HCT116 (cell line): ENCODE measurements around the gene CDC42EP2. TPM values are rescaled to one million over a fixed set of nuclear protein-coding genes. Genes with fewer than 3 reads are reported as not detected.
"Not testable (repeated sequence)": the region's sequence is repeated elsewhere in the genome, so short reads cannot be mapped to it uniquely, and the experiment has no call there.

Experiments used
- ATAC-seq: fragments of 200-7000 bp; cut with Tn5 transposase; 2 replicates; pipeline ENCODE4 v1.9.1; 2020; ENCODE audit warnings: mild to moderate bottlenecking, moderate library complexity
- BruUV-seq: library from RNA; stranded (reverse); fragments of 400-500 nt; replicated peaks from 2 replicates; lab custom pipeline; 2021; lab: Mats Ljungman, UMichigan
- CTCF ChIA-PET: fragments of 300-600 bp; sonication (Branson Sonifier 250); formaldehyde crosslinking; loops from one replicate; lab custom pipeline; 2021; ENCODE audit warnings: antibody characterized with exemption; lab: Charles Lee
- POLR2A ChIA-PET: fragments of 300-600, 350-600 bp; sonication (Branson Sonifier 250); formaldehyde crosslinking; loops from one replicate; lab custom pipeline; 2021; ENCODE audit warnings: antibody characterized with exemption; lab: Charles Lee
- RAD21 ChIA-PET, 2 experiments: fragments of 300-600 bp; sonication (Branson Sonifier 250); formaldehyde crosslinking; loops; one replicate each; lab custom pipeline; 2023; ENCODE audit warnings: low total read pairs in 2 of 2; ENCODE audit not compliant: uncharacterized antibody in 2 of 2, unreplicated experiment in 2 of 2, low non-redundant PET in 1 of 2; lab: Charles Lee
- DNase-seq: peaks from one replicate; pipeline ENCODE4 v3.0.0-alpha.2; 2010; ENCODE audit warnings: low read depth, low spot score
- H2AFZ ChIP-seq: fragments of 200-600 bp; shearing (Covaris generic), sonication (generic); 2 replicates; pipeline ENCODE4 v1.6.1; 2017; ENCODE audit warnings: low read depth, mixed run types, mixed read lengths, antibody characterized with exemption, low read length; ENCODE audit not compliant: poor library complexity, severe bottlenecking
- H3K27ac ChIP-seq: 2 replicates; pipeline ENCODE4 v1.5.1; 2012; ENCODE audit warnings: low read depth, low read length
- H3K27me3 ChIP-seq: fragments of 200-600 bp; sonication (generic); 2 replicates; pipeline ENCODE4 v1.6.1; 2016; ENCODE audit warnings: mixed run types, low read length, mixed read lengths; ENCODE audit not compliant: insufficient read depth
- H3K36me3 ChIP-seq, 2 experiments: fragments of 200-500 bp in 1 of 2; fragments of 200-600 bp in 1 of 2; sonication (Bioruptor generic) in 1 of 2; sonication (generic) in 1 of 2; 2 replicates each; pipeline versions ENCODE4 v1.5.1 to v1.6.1; 2014 to 2016; ENCODE audit warnings: low read length in 2 of 2, inconsistent platforms in 1 of 2, mixed read lengths in 1 of 2, mixed run types in 1 of 2; ENCODE audit not compliant: insufficient read depth in 2 of 2, control insufficient read depth in 1 of 2
- H3K4me1 ChIP-seq, 2 experiments: fragments of 200-600 bp in 1 of 2; sonication (generic) in 1 of 2; 2 replicates each; pipeline versions ENCODE4 v1.5.1 to v1.6.1; 2012 to 2017; ENCODE audit warnings: low read length in 2 of 2, inconsistent platforms in 1 of 2, mild to moderate bottlenecking in 1 of 2, mixed read lengths in 1 of 2, mixed run types in 1 of 2, moderate library complexity in 1 of 2; ENCODE audit not compliant: insufficient read depth in 2 of 2, control insufficient read depth in 1 of 2
- H3K4me2 ChIP-seq: fragments of 200-600 bp; sonication (generic); 2 replicates; pipeline ENCODE4 v1.6.1; 2017; ENCODE audit warnings: mixed run types, low read length, mixed read lengths
- H3K4me3 ChIP-seq, 2 experiments: fragments of 200-600 bp in 1 of 2; sonication (generic) in 1 of 2; replicated peaks in 1 of 2; 2 replicates each; pipeline ENCODE4 v1.5.1; 2011 to 2016; ENCODE audit warnings: low read length in 2 of 2, control low read depth in 1 of 2, low read depth in 1 of 2, mild to moderate bottlenecking in 1 of 2, mixed read lengths in 1 of 2, mixed run types in 1 of 2
- H3K79me2 ChIP-seq: fragments of 200-600 bp; sonication (generic); 2 replicates; pipeline ENCODE4 v1.6.1; 2017; ENCODE audit warnings: mild to moderate bottlenecking, mixed run types, low read length, moderate library complexity, mixed read lengths; ENCODE audit not compliant: insufficient read depth
- H3K9ac ChIP-seq: fragments of 200-600 bp; sonication (generic); 2 replicates; pipeline ENCODE4 v1.6.1; 2016; ENCODE audit warnings: low read length, mixed read lengths
- H3K9me2 ChIP-seq: fragments of 200-600 bp; sonication (generic), shearing (Covaris generic); 2 replicates; pipeline ENCODE4 v1.6.1; 2017; ENCODE audit warnings: mixed run types, mild to moderate bottlenecking, moderate library complexity; ENCODE audit not compliant: insufficient read depth
- H3K9me3 ChIP-seq, 2 experiments: fragments of 200-500 bp in 1 of 2; fragments of 200-600 bp in 1 of 2; sonication (Bioruptor generic) in 1 of 2; sonication (generic) in 1 of 2; 2 replicates each; pipeline ENCODE4 v1.6.1; 2014 to 2017; ENCODE audit warnings: low read length in 2 of 2, mixed read lengths in 2 of 2, inconsistent platforms in 1 of 2, low read depth in 1 of 2, mild to moderate bottlenecking in 1 of 2, mixed run types in 1 of 2, moderate library complexity in 1 of 2; ENCODE audit not compliant: control insufficient read depth in 1 of 2, insufficient read depth in 1 of 2
- H4K20me1 ChIP-seq: fragments of 200-600 bp; sonication (generic), shearing (Covaris generic); 2 replicates; pipeline ENCODE4 v1.6.1; 2017; ENCODE audit warnings: mixed run types, mild to moderate bottlenecking, moderate library complexity; ENCODE audit not compliant: insufficient read depth
- CBX3 ChIP-seq: IDR thresholded peaks from 2 replicates; pipeline ENCODE4 v1.6.1; 2012; ENCODE audit warnings: low read depth
- CEBPB ChIP-seq: IDR thresholded peaks from 2 replicates; pipeline ENCODE4 v1.6.1; 2012; ENCODE audit warnings: low read depth
- EGR1 ChIP-seq: IDR thresholded peaks from 2 replicates; pipeline ENCODE4 v1.6.1; 2012; ENCODE audit warnings: low read depth
- ELF1 ChIP-seq: IDR thresholded peaks from 2 replicates; pipeline ENCODE4 v1.6.1; 2012; ENCODE audit warnings: low read depth, borderline replicate concordance
- EZH2 ChIP-seq: fragments of 200-600 bp; sonication (generic); IDR thresholded peaks from 2 replicates; pipeline ENCODE4 v1.6.1; 2017; ENCODE audit warnings: antibody characterized with exemption, mixed run types
- FOSL1 ChIP-seq: IDR thresholded peaks from 2 replicates; pipeline ENCODE4 v1.6.1; 2012; ENCODE audit warnings: low read depth
- JUND ChIP-seq: IDR thresholded peaks from 2 replicates; pipeline ENCODE4 v1.6.1; 2012
- POLR2A ChIP-seq: IDR thresholded peaks from 2 replicates; pipeline ENCODE4 v1.7.0; 2011; ENCODE audit warnings: borderline replicate concordance; ENCODE audit not compliant: insufficient read depth, insufficient read length; ENCODE audit errors: extremely low read depth
- REST ChIP-seq: IDR thresholded peaks from 2 replicates; pipeline ENCODE4 v1.6.1; 2012; ENCODE audit warnings: low read depth
- SIN3A ChIP-seq: IDR thresholded peaks from 2 replicates; pipeline ENCODE4 v1.6.1; 2012; ENCODE audit warnings: low read depth
- SRF ChIP-seq: IDR thresholded peaks from 2 replicates; pipeline ENCODE4 v1.6.1; 2012; ENCODE audit warnings: low read depth
- TCF7L2 ChIP-seq: IDR thresholded peaks from 2 replicates; pipeline ENCODE4 v1.7.0; 2011; ENCODE audit warnings: borderline replicate concordance, inconsistent platforms; ENCODE audit not compliant: insufficient read depth, insufficient read length; ENCODE audit errors: extremely low read depth
- YY1 ChIP-seq: IDR thresholded peaks from 2 replicates; pipeline ENCODE4 v1.6.1; 2011; ENCODE audit warnings: low read length, low read depth, moderate library complexity, mild to moderate bottlenecking; ENCODE audit not compliant: insufficient replicate concordance; ENCODE audit errors: extremely low read depth
- ZFX ChIP-seq: fragments of 450-650 bp; IDR thresholded peaks from 2 replicates; pipeline ENCODE4 v1.6.1; 2017
- intact Hi-C: fragments of 100-400 bp; cut with micrococcal nuclease; formaldehyde crosslinking; loops from 2 replicates; pipeline ENCODE4 v1.10.0; 2022
- total RNA-seq: library from RNA; stranded (reverse); gene quantifications from one replicate; pipeline ENCODE4 v1.2.1, GENCODE V29; 2021; ENCODE audit not compliant: unreplicated experiment
- TF ChIP-seq, protein P1 (sequence below): IDR thresholded peaks from 2 replicates; pipeline ENCODE4 v1.6.1; 2012
- TF ChIP-seq, protein P2 (sequence below), 3 experiments: fragments of 200-600 bp in 1 of 3; sonication (generic) in 1 of 3; IDR thresholded peaks in 2 of 3; conservative IDR thresholded peaks in 1 of 3; 2 replicates each; pipeline ENCODE4 v1.5.1; 2012 to 2017; ENCODE audit warnings: low read depth in 2 of 3, low read length in 2 of 3, antibody characterized with exemption in 1 of 3, borderline replicate concordance in 1 of 3, control low read depth in 1 of 3, mild to moderate bottlenecking in 1 of 3, mixed read lengths in 1 of 3, mixed run types in 1 of 3, moderate library complexity in 1 of 3; ENCODE audit not compliant: insufficient read depth in 1 of 3

CDC42EP2 gene
- total RNA-seq, 1 experiment from 2014 or later: 15.4 TPM

DNA sequence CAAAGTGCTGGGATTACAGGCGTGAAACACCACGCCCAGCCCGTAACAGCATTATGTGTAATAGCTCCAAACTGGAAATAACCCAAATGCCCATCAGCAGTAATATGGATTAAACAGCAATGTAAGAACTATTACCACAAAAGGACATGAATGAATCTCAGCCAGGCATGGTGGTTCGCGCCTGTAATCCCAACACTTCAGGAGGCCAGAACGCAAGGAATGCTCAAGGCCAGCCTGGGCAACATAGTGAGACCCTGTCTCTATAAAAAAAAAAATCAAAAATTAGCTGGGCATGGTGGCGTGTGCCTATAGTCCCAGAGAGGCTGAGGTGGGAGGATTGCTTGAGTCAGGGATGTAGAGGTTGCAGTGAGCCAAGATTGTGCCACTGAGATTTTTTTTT, 15.9 kb downstream of the CDC42EP2 start:
- no peak for DNase-seq
- H3K79me2 ChIP-seq: peaks cover 19% of the 10 kb centered on the region
- CTCF ChIA-PET: interaction anchor here (0.7 to 8.5 kb wide), 11 partner anchors 8 to 208 kb away, joined by 3 to 202 read pairs (median 4); partner anchors contain the start of genes CDC42EP2, FAU and MRPL49
- no peaks in the 10 kb centered on the region for H3K36me3 ChIP-seq
- intact Hi-C loops: loop anchor here (1.0 kb wide), 1 partner anchor 55 kb away; no protein-coding TSS in a partner anchor
- no peaks in the 10 kb centered on the region for H3K27me3 ChIP-seq
- H3K9ac ChIP-seq: no peak overlapping the region
- no peak overlapping the region for H3K4me3 ChIP-seq
- BruUV-seq: no TSS peak
- ATAC-seq: no peak
- H3K4me2 ChIP-seq: peak overlapping the region; percentile 51
- H3K9me2 ChIP-seq: no peaks in the 10 kb centered on the region
- no peaks in the 10 kb centered on the region for H4K20me1 ChIP-seq
- RAD21 ChIA-PET: interaction anchor here (0.6 to 0.8 kb wide), 3 partner anchors 16 to 1058 kb away, joined by 3 to 5 read pairs (median 3); partner anchors contain the start of gene CDC42EP2 (in 1 of the 2)
- TF ChIP-seq ZFX (no peak), JUND (no peak), ELF1 (no peak), SRF (no peak), TCF7L2 (no peak), FOSL1 (no peak), EZH2 (no peak), CEBPB (no peak), CBX3 (no peak), SIN3A (no peak), YY1 (no peak), POLR2A (no peak), REST (no peak), EGR1 (no peak)
- TF ChIP-seq, protein P1, sequence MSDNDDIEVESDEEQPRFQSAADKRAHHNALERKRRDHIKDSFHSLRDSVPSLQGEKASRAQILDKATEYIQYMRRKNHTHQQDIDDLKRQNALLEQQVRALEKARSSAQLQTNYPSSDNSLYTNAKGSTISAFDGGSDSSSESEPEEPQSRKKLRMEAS: no peak
- TF ChIP-seq, protein P2, sequence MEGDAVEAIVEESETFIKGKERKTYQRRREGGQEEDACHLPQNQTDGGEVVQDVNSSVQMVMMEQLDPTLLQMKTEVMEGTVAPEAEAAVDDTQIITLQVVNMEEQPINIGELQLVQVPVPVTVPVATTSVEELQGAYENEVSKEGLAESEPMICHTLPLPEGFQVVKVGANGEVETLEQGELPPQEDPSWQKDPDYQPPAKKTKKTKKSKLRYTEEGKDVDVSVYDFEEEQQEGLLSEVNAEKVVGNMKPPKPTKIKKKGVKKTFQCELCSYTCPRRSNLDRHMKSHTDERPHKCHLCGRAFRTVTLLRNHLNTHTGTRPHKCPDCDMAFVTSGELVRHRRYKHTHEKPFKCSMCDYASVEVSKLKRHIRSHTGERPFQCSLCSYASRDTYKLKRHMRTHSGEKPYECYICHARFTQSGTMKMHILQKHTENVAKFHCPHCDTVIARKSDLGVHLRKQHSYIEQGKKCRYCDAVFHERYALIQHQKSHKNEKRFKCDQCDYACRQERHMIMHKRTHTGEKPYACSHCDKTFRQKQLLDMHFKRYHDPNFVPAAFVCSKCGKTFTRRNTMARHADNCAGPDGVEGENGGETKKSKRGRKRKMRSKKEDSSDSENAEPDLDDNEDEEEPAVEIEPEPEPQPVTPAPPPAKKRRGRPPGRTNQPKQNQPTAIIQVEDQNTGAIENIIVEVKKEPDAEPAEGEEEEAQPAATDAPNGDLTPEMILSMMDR (IDR thresholded peaks at IDR 0.05 in 2 of 3, conservative IDR thresholded peaks at IDR 0.05 in 1 of 3; ENCODE audit: borderline replicate concordance in 1 of 3, insufficient read depth in 1 of 3, low read depth in 2 of 3, low read length in 2 of 3): no peak
- no peaks in the 10 kb centered on the region for H3K9me3 ChIP-seq
- peaks cover 14 to 28% of the 10 kb centered on the region in 2 experiments for H3K4me1 ChIP-seq
- no peak overlapping the region for H3K27ac ChIP-seq
- POLR2A ChIA-PET: interaction anchor here (0.7 to 2.7 kb wide), 6 partner anchors 14 to 170 kb away, joined by 3 to 20 read pairs (median 5); partner anchors contain the start of gene NEAT1
- H2AFZ ChIP-seq: peak overlapping the region; percentile 91

DNA sequence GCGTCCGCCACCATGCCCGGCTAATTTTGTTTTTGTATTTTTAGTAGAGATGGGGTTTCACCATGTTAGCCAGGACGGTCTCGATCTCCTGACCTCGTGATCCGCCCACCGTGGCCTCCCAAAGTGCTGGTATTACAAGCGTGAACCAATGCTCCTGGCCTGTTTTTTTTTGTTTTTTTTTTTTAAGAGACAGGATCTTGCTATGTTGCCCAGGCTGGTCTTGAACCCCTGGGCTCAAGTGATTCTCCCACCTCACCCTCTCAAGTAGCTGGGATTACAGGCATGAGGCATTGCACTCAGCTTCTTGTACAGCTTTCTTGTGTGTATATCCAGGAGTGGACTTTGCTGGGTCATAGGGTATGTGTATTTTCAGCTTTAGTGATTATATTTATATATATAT, 17.9 kb downstream of the CDC42EP2 start:
- H3K9ac ChIP-seq, H3K9me3 ChIP-seq, H3K4me3 ChIP-seq, DNase-seq, H3K9me2 ChIP-seq, H3K27me3 ChIP-seq, intact Hi-C loops, H3K36me3 ChIP-seq, H3K27ac ChIP-seq, H4K20me1 ChIP-seq, H3K4me2 ChIP-seq, ATAC-seq, H2AFZ ChIP-seq, BruUV-seq: not testable (repeated sequence)
- H3K4me1 ChIP-seq: peaks cover 14 to 28% of the 10 kb centered on the region in 2 experiments
- ChIA-PET RAD21 (interaction anchor here in 1 of 2 experiments (2.8 kb wide), 1 partner anchor 58 kb away, joined by 13 read pairs; no protein-coding TSS in a partner anchor), POLR2A (interaction anchor here (1.0 to 2.8 kb wide), 10 partner anchors 16 to 219 kb away, joined by 3 to 16 read pairs (median 6); partner anchors contain the start of genes CDC42EP2, MALAT1 and NEAT1), CTCF (interaction anchor here (0.7 to 8.5 kb wide), 6 partner anchors 17 to 152 kb away, joined by 3 to 202 read pairs (median 4); partner anchors contain the start of gene CDC42EP2)
- peaks cover 37% of the 10 kb centered on the region for H3K79me2 ChIP-seq
